ENCODE results near the gene NFKB2. TPM values are rescaled to one million over a fixed set of nuclear protein-coding genes. Genes with fewer than 3 reads are reported as not detected.

The NFKB2 gene
- total and polyA plus RNA-seq, 2 of the 4 experiments (the other 2 are of a cell fraction), result 16.1 to 32.3 TPM

DNA sequence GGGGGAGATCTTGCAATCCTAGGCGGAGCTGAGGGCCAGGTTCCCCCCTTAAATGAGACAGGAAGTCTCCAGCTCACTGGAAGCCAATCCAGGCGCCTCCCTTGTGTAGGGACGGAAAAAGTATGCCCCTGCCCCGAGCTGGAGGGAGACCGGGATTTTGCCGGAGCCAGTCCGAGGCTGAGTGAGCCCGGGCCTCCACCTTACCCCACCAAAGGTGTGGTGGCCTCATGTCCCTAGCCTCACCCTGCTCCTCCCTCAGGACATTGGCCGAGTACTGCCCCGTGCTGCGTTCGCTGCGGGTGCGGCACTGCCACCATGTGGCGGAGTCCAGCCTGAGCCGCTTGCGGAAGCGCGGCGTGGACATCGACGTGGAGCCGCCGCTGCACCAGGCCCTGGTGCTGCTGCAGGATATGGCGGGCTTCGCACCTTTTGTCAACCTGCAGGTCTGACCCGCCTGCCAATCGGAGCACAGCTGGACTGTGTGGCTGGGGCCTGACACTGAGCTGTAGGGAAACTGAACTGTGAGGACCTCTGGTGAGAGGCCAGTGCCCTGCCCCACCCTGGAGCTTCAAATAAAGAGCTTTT is 27.1 kb downstream of the NFKB2 start:
- Histone ChIP-seq H3K9ac (ENCODE audit: low read depth, low read length) (peak overlapping the region; percentile 12; the same call in 1 of the 2 replicates), H2BK15ac (ENCODE audit: low read depth, low read length) (no peak overlapping the region), H2BK20ac (ENCODE audit: low read depth, low read length) (no peak overlapping the region), H3K79me1 (ENCODE audit: low read depth in 1 of 2, low read length in 2 of 2) (peaks cover 0 to 43% of the 10 kb centered on the region in 2 experiments; a peak in 2 of 4 replicates), H3K18ac (ENCODE audit: low read depth, low read length) (no peak overlapping the region), H4K91ac (ENCODE audit: insufficient read depth, low read depth, low read length) (no peak overlapping the region), H3K4me2 (ENCODE audit: low read depth, low read length) (peak overlapping the region; percentile 89), H3K4me1 (ENCODE audit: control insufficient read depth, insufficient read depth, low read length) (peaks cover 11% of the 10 kb centered on the region), H4K8ac (ENCODE audit: low read depth in 2 of 2, low read length in 2 of 2) (peak overlapping the region in 1 of 2 experiments; percentile 60; a peak in 2 of 4 replicates), H3K9me1 (ENCODE audit: insufficient read depth, low read length) (peaks cover 13% of the 10 kb centered on the region; the same call in 1 of the 2 replicates), H3K36me3 (ENCODE audit: control insufficient read depth, insufficient read depth, low read length) (peaks cover 6% of the 10 kb centered on the region; the same call in 1 of the 2 replicates), H4K5ac (ENCODE audit: low read depth, low read length) (no peak overlapping the region), H3K56ac (ENCODE audit: extremely low read depth, insufficient read depth, low read length) (no peak overlapping the region), H4K20me1 (ENCODE audit: insufficient read depth, low read length) (no peaks in the 10 kb centered on the region), H2AK5ac (ENCODE audit: low read depth, low read length) (no peak overlapping the region), H2AFZ (replicated peaks; ENCODE audit: low read length, poor library complexity) (peak overlapping the region; percentile 88), H2BK120ac (ENCODE audit: low read depth, low read length) (no peak overlapping the region), H3K9me3 (ENCODE audit: control insufficient read depth, insufficient read depth, low read length) (no peaks in the 10 kb centered on the region), H3K4ac (ENCODE audit: low read depth, low read length) (0 out of 2 replicates have a peak overlapping the region, but pooled peaks have one; percentile 55), H3K14ac (replicated peaks; ENCODE audit: low read depth, low read length) (no peak overlapping the region), H2AK9ac (replicated peaks; ENCODE audit: low read depth, low read length, poor library complexity) (peak overlapping the region; percentile 88), H3K23ac (ENCODE audit: low read depth, low read length) (no peak overlapping the region), H3K27me3 (ENCODE audit: control insufficient read depth, insufficient read depth, low read length) (peaks cover 11% of the 10 kb centered on the region; the same call in 1 of the 2 replicates), H3K4me3 (ENCODE audit: insufficient read depth, low read depth, low read length) (no peak overlapping the region), H2BK5ac (ENCODE audit: low read depth, low read length, poor library complexity, severe bottlenecking) (no peak overlapping the region), H3K27ac (ENCODE audit: insufficient read depth, low read length) (no peak overlapping the region)
- POLR2A ChIA-PET (ENCODE audit: unreplicated experiment), result no interaction called here
- WGBS, 2 experiments (ENCODE audit: extremely low coverage in 2 of 2, insufficient read length in 1 of 2), result 8% methylated on average over 20 of the region's 28 CpGs; no CpG with 5 or more reads in 1 of the 2 experiments
- BruUV-seq (replicated peaks), result no TSS peak
- peak; percentile 55 for ATAC-seq (ENCODE audit: low read depth)
- peak; percentile 69 for DNase-seq
- CTCF ChIA-PET, result interaction anchor here (0.9 to 2.1 kb wide), 4 partner anchors 13 to 193 kb away, joined by 3 to 6 read pairs (median 5); partner anchors contain the start of gene NFKB2
- in situ Hi-C loops (cut with MboI; ENCODE audit: low sequenced_read_pairs), result no loop called here
- dilution Hi-C loops (cut with HindIII; ENCODE audit: low sequenced_read_pairs, unreplicated experiment), result no loop called here
- intact Hi-C loops (cut with micrococcal nuclease), result loop anchor here (1.0 kb wide), 1 partner anchor 253 kb away; no protein-coding TSS in a partner anchor
- TF ChIP-seq CEBPB (IDR thresholded peaks at IDR 0.05; ENCODE audit: low read depth, low read length), result no peak
- peak; percentile 73 for TF ChIP-seq SMC3 (IDR thresholded peaks at IDR 0.05; ENCODE audit: low read depth, low read length)
- no peak for TF ChIP-seq FOS (IDR thresholded peaks at IDR 0.05; ENCODE audit: low read depth, low read length)
- TF ChIP-seq, protein P1, sequence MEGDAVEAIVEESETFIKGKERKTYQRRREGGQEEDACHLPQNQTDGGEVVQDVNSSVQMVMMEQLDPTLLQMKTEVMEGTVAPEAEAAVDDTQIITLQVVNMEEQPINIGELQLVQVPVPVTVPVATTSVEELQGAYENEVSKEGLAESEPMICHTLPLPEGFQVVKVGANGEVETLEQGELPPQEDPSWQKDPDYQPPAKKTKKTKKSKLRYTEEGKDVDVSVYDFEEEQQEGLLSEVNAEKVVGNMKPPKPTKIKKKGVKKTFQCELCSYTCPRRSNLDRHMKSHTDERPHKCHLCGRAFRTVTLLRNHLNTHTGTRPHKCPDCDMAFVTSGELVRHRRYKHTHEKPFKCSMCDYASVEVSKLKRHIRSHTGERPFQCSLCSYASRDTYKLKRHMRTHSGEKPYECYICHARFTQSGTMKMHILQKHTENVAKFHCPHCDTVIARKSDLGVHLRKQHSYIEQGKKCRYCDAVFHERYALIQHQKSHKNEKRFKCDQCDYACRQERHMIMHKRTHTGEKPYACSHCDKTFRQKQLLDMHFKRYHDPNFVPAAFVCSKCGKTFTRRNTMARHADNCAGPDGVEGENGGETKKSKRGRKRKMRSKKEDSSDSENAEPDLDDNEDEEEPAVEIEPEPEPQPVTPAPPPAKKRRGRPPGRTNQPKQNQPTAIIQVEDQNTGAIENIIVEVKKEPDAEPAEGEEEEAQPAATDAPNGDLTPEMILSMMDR (conservative IDR thresholded peaks at IDR 0.05; ENCODE audit: low read depth, low read length), result peak; percentile 82
- TF ChIP-seq, protein P2, sequence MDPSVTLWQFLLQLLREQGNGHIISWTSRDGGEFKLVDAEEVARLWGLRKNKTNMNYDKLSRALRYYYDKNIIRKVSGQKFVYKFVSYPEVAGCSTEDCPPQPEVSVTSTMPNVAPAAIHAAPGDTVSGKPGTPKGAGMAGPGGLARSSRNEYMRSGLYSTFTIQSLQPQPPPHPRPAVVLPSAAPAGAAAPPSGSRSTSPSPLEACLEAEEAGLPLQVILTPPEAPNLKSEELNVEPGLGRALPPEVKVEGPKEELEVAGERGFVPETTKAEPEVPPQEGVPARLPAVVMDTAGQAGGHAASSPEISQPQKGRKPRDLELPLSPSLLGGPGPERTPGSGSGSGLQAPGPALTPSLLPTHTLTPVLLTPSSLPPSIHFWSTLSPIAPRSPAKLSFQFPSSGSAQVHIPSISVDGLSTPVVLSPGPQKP (IDR thresholded peaks at IDR 0.05; ENCODE audit: borderline replicate concordance, low read depth, low read length), result no peak
- TF ChIP-seq MAFK (IDR thresholded peaks at IDR 0.05; ENCODE audit: low read depth, low read length), result no peak
- no peak for TF ChIP-seq RFX5 (IDR thresholded peaks at IDR 0.05; ENCODE audit: low read depth, low read length)
- TF ChIP-seq RAD21 (IDR thresholded peaks at IDR 0.05; ENCODE audit: low read length), result peak; percentile 83
- no peak for TF ChIP-seq RCOR1 (IDR thresholded peaks at IDR 0.05; ENCODE audit: insufficient replicate concordance, low read length)
- 0 out of 2 replicates have a peak, but pooled peaks have one; percentile 12 for TF ChIP-seq BHLHE40 (IDR thresholded peaks at IDR 0.05; ENCODE audit: low read depth, low read length)
- TF ChIP-seq NFE2L2 (IDR thresholded peaks at IDR 0.05; ENCODE audit: low read depth, low read length), result no peak
- no peak for TF ChIP-seq POLR2A (IDR thresholded peaks at IDR 0.05; ENCODE audit: low read depth, low read length)
- TF ChIP-seq MAZ (IDR thresholded peaks at IDR 0.05; ENCODE audit: borderline replicate concordance, low read depth, low read length), result peak; percentile 38; the same call in 1 of the 2 replicates
- peak; percentile 84 for TF ChIP-seq MXI1 (IDR thresholded peaks at IDR 0.05; ENCODE audit: borderline replicate concordance, low read depth, low read length)
- TF ChIP-seq CHD1 (IDR thresholded peaks at IDR 0.05; ENCODE audit: low read depth, low read length), result no peak

Measured in IMR-90 (cell line).